IPS-11a (cell line): ENCODE measurements around the gene BAHD1.

ENCODE experiments used
- H3K4me3 ChIP-seq: one replicate; pipeline ENCODE4 v1.5.1; 2013; ENCODE audit warnings: low read depth, low read length, control low read depth

BAHD1 gene

DNA sequence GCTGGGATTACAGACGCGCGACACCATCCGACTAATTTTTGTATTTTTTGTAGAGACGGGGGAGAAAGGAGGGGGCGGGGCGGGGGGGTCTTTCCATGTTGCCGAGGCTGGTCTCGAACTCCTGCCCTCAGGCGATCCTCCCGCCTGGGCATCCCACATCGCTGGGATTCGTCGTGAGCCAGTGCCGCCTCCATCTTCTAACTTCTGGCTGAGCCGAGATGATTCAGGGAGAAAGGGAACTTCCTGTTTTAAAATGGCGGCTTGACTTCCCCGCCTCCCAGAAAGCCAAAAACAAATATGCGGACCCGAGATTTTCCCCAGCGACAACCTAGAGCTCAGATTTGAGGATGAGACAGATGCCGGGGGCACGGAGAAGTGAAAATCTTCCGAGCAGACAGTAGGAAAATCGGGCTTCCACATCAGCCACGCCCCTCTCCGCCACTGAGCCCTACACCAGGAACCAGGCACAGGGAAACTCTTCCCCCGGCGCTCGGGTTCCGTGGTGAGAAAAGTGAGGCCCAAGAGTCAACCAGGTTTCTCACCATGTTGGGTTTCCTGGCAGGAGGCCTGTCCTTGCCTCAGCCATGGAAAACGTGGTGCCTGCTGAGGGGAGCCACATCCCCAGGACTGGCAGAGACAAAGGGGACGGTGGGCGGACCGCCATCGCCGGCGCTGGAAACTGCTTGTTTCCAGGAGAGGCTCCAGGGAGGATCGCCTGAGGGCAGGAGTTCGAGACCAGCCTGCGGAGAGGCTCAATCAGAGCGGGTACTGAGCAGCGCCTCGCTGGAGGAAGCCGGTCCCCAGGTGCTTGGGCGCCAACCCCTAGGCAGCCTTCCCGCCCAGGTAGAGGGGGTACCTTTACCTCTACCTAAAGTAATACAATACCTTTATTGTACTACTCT is 48.8 kb downstream of the BAHD1 start:
- H3K4me3 ChIP-seq = no peak overlapping the region

DNA sequence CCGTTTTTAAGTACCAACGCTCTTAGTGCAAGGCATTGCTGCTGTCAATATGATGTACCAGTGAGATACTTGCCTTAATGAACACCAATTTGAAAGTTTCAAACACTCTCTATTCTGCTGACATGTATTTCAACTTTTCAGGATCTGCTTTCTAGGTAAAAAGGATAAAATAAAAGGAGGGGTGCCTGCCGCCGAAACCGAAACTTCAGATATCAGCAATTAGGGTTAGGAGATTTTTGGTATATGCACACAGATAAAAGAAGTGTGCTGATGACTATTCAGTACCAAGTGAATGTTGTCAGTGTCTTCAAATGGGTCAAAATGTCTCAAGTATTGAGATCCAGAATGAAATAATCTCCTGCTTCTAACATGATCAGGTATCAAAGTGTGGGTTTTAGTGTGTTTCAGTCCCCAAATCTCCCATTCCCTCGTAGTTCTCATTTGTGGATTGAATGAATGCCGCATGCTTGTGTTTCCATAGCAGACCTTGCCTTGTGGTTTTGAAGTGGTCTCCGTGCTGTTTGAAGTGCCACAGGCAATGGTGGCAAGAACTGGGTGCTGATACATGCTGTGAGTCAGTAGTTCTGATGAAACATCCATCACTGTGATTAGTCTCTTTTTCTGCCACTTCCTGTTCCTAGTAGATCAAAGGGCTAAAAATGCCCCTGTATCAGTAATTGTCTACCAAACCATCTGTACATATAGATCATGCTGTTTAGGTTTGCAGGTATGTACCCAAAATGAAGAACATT is 52.5 kb downstream of the BAHD1 start:
- no peak overlapping the region for H3K4me3 ChIP-seq

DNA sequence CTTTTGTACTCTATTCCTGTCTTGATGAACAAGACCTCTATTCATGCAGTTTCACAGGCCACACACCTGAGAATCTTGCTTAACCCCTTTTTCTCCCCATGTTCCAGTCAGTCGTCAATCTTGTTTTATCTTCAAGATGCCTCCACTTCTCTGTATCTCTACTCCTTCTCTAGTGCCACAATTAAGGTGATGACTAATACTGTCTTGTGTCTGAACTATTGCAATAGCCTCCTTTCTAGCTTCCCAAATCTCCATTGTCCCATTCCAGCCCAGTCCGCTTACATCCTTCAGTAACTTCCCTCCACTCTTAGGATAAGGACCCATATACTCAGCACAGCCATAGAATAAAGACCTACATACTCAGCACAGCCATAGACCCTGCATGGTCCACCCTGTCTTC is 54.8 kb downstream of the BAHD1 start:
- no peak overlapping the region for H3K4me3 ChIP-seq

DNA sequence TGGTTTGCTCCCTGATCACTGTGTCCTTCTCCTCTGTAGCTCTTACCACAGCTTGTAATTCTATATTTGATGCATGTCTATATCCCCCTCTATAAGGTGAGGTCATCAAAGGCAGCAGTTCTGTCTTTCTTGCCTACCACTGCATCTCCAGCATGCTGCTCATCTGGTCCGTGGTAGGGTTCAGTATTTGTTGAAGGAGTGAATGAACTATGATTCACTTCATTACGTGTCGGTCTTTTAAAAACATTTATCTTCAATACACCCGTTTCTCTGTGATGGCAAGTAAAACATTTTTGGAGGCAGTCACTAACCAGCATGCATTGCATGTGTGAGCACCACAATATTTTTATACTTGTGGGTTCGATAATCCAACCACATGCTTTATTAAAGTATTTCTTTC is 57.7 kb downstream of the BAHD1 start:
- no peak overlapping the region for H3K4me3 ChIP-seq

DNA sequence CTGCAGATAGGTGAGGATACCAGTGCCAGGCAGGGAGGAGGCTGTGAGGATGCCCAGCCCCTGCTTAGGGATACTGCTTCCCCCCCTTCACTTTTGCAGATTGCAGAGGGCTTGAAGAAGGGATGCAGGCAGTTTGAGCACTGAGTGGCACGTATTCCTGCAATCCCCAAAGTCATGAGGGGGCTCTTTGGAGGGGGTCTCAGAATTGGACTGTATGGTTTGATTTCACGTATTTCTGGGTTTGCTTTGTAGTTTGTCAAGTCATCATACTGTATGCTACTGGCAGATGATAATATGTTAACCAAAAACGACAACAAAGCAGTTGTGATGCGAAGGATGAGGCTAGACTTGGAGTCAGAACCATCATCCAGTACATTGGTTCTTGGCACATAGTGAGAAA is 58.1 kb downstream of the BAHD1 start:
- H3K4me3 ChIP-seq = no peak overlapping the region

DNA sequence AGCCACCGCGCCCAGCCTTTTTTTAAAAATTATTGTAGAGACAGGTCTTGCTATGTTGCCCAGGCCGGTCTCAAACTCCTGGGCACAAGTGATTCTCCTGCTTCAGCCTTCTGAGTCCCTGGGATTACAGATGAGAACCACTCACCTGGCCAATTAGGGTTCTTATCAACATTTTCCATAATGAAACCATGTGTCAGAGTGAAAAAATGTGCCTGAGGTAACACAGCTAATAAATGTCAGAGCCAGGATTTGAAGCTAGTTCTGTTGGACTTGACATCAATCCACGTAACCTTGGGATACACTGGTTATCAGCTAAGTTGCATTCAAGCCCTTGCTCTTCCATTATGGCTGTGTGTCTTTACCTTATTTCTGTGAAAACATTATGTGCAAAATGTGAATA is 59.2 kb downstream of the BAHD1 start:
- H3K4me3 ChIP-seq = no peak overlapping the region

DNA sequence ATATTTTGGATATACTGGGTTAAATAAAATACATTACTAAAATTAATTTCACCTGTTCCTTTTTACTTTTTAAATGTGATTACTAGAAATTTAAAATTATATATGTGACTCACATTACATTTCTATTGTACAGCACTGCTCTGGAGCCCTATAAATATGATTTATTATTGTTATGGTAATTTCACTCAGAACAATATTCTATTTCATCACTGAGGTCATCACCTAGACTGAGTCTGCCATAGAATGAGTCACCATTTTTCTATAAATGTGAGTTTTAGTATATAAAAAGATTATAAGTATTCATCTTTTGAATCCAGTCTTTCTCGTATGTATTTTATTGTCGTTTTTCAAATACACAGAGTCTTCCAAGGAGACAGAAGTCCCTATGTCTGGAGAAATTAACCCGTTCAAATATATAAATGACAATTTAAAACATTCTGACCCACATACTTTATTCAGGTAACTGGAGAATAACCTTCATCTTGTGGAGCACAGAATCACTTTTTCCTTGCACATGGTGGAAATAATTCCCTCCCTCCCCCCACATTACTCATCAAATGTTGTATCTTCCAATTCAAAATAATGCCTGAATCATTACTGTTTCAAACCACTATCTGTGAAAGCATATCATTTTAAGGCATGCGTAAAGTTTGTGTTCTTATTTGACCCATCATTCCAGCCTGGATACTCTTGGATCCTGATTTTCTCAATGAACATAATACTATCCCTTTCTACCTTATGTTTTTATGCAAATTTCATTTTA is 60.0 kb downstream of the BAHD1 start:
- H3K4me3 ChIP-seq = no peak overlapping the region

DNA sequence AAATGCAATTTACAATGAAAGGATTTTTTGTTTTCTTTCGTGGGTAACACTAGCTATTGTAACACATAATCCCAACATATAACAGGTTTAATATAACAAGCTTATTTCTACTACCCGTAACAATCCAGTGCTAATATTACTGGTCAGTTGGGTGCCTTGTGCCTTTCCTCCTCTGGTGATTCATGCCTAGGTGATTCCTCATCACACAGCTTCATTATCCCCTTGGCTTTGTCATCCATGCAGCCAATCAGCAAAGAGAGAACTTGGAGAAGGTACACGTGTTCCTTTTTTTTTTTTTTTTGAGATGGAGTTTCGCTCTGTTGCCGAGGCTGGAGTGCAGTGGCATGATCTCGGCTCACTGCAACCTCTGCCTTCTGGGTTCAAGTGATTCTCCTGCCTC is 60.7 kb downstream of the BAHD1 start:
- H3K4me3 ChIP-seq = no peak overlapping the region

DNA sequence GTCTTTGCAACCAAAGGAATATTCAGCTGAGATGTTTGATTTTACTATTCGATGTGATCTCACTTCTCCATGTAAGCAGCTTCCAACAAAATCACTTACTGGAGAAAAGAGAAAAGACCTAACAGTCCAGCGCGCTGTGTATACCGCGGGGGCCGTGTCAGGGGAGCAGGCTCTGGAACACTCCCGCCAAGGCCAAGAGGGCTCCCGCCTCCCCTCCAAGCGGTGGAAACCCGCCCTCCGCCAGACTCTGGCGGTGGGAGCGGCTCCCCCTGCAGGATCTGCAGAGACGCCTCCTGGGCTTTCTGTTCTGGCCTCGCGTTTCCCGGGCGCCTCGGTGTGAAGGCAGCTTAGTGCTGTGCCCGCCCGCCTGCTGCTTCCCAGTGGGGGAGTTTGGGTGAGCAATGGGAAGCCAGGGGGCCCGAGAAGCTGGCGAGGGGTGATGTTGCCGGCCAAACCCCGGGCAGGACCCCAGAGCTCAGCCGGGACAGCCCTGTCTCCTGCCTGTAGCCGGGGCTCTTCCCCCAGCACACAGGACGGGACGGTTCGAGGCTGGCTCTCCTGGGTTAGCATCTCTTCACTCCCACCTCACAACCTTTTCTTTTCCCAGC is 66.3 kb downstream of the BAHD1 start:
- H3K4me3 ChIP-seq = no peak overlapping the region

DNA sequence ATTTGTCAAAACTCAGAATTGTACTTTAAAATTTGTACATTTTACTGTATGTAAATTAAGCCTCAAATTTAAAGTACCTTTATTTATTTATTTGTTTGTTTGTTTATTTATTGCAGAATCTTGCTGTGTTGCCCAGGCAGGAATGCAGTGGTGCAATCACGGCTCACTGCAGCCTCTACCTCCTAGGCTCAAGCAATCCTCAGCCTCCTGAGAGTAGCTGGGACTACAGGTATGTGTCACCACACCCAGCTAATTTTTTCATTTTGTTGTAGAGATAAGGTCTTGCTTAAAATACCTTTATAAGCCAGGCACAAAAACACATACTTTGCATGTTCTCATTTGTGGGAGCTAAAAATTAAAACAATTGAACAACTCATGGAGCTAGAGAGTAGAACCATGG is 67.5 kb downstream of the BAHD1 start:
- no peak overlapping the region for H3K4me3 ChIP-seq

DNA sequence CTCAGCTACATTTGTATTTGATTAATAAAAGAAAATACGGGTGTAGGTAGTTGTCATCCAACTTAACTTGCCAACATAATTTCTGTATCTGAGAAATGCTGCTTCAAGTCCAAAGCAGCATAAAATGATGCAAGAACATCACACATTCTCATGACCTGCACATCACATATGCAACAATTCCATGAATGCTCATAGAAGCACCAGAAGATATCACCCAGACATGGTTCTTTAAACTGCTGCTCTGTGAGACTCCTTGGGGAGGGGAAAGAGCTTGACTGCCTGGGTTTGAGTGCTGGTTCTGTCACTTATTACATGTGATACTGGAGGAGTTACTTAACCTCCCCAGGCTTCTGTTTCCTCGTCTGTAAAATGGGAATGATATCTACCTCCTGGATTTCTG is 69.4 kb downstream of the BAHD1 start:
- H3K4me3 ChIP-seq = no peak overlapping the region

DNA sequence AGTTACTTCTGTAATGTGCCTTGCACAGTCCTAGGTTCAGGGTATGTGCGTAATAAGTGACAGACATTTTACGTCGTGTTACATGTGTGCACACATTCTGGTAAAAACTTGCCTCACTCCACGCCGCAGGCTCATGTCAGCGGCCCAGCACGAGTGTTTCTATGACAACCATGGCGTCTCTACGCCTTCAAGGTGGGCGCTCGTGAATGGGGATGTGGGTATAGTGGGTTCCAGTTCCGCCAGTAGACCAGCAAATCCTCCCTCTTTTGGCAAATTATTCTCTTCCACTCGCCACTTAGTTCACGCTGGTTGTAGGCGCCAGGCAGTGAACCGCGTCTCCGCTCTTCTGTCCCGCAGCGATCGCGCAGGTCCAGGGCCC is 70.3 kb downstream of the BAHD1 start:
- peak overlapping the region; percentile 46 for H3K4me3 ChIP-seq

DNA sequence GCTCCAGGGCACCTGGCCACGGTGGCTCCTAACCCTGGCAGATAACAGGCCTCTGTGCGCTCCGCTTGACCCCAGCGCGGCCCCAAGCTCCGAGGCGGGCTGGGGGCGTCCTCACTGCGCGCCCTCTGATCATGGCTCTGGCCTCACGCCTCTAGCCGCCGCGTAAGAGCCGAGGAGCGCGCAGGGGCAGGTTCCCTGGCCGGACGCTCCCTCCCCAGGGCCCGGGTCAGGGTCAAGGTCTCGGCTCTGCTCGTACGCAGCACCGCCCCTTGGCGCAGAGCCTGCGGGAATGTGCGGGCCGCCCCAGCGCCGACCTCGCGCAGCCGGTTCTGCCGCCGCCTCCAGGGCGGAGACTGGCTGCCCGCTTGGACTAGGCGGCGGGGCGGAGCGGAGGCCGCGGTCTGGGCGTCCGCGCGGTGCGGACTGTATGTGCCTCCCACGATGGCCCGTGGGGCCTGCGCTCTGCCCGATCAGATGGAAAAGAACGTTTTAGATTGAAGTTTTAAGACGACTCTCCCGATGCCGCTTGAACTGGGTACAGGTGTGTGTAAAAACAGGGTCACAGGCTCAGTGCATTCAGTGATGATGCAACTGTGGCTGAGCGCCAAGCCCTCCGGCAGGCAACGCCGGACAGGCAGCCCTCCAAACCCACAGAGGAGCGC is 70.8 kb downstream of the BAHD1 start:
- peak overlapping the region; percentile 46 for H3K4me3 ChIP-seq

DNA sequence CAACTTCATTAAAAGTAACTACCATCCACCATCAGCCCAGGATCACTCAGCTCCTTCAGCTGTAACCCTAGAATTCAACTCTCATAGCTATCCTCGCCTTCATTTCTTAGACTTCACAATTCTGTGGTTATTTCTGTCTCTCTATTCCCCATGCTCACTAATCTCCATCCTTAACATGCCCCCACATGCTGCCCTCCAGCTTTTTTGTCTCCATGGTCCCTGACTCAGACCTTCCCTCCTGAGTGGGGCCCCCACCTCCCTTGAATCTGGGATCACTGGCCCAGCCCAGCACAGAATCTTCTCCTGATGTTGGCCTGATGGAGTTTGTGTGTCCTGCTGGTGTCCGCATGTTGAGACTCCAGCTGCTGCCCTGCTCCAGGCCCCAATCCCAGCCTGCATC is 71.7 kb downstream of the BAHD1 start:
- H3K4me3 ChIP-seq = no peak overlapping the region

DNA sequence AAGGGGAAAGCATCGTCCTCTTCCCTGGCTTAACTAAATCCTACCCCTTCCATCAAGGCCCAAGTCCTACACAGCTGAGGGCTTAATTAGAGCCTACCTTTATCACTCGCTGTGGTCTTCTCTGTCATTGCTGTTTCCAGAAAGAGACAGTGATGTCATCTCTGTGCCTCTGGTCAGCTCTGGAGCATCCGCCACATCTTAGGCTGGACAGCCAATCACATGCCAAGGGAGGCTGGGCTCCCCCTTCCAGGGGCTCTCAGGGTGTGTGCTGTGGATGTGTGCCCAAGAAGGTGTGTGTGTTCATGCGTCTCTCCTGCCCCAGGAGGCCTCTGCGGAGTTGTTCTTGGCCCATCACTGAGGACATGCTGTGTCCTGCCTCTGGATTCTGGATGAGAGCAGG is 72.9 kb downstream of the BAHD1 start:
- no peak overlapping the region for H3K4me3 ChIP-seq

DNA sequence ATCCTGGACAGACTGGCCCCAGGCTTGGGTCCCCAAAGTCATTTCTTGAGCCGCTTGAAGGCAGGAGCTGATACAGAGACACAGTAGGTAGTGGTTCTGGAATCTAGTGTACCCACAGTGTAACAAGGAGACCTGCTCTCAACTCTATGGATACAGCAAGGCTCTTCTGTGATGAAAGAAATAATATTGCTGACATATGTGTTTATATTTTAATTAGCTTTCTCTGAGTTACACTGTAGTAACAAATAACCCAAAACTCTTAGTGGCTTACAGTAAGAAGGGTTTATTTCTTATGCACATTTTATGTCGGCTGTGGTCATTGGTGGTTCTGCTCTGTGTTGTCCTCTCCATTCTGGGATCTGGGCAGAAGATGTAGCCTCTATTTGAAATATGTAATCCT is 75.6 kb downstream of the BAHD1 start:
- no peak overlapping the region for H3K4me3 ChIP-seq
